Measurements from ENCODE around the gene FAM98C. TPM values are rescaled to one million over a fixed set of nuclear protein-coding genes. Genes with fewer than 3 reads are reported as not detected.
A peak's percentile ranks its signal among the peaks of the same experiment; 100 is the strongest.

The FAM98C gene
- polyA plus RNA-seq, result 10 to 100 TPM; 23.8 to 25.0 TPM

DNA sequence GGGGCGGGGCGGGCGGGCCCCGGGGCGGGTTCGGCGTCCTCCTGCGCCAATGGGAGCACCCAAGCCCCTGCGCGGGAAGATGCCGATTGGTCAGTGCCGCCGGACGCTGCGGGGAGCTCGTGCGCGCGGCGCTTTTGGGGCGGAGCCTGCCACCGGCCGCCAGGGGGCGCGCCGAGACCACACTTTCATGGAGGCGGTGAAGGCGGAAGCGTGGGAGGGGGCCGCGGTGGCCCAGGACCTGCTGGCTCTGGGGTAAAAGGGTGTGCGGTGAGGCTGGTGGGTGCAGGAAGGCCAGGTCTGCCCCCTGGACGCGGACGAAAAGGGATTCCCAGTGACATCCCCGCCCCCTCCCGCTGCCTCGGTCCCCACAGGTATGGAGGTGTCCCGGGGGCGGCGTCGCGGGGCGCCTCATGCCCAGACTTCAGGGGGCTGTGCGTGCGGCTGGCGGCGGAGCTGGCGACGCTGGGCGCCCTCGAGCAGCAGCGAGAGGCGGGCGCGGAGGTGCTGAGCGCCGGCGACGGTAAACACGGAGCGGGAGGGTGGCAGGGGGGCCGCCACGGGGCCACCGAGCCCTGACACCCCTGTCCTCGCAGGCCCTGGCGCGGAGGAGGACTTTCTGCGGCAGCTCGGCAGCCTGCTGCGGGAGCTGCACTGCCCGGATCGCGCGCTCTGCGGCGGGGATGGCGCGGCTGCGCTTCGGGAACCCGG, at the start of gene FAM98C:
TSS of gene FAM98C (plus strand) at position 127 of the 708 bp plus-strand sequence. CDS start at position 188, 61 bp downstream.
- Histone ChIP-seq H3K27me3 (ENCODE audit: control insufficient read depth in 1 of 2, insufficient read depth in 2 of 2, low read length in 2 of 2) (no peaks in the 10 kb centered on the region), H3K9me3 (ENCODE audit: control insufficient read depth in 2 of 2, insufficient read depth in 1 of 2, low read depth in 1 of 2, low read length in 1 of 2) (no peaks in the 10 kb centered on the region), H3K27ac (ENCODE audit: low read depth in 2 of 2, low read length in 1 of 2) (peak within 1 kb of the TSS; percentile 86 to 90), H3K4me1 (ENCODE audit: control insufficient read depth in 2 of 2, insufficient read depth in 2 of 2, low read length in 1 of 2) (peaks cover 0 to 2% of the 10 kb centered on the region in 2 donors), H3K4me3 (ENCODE audit: low read depth in 1 of 2, low read length in 2 of 2) (peak within 1 kb of the TSS; percentile 73 to 99), H3K36me3 (ENCODE audit: control insufficient read depth in 2 of 2, insufficient read depth in 2 of 2, low read length in 1 of 2) (peaks cover 3 to 17% of the 10 kb centered on the region in 2 donors)
- WGBS, 2 donors, result 0 to 1% methylated on average over 60 to 82 of the region's 82 CpGs

DNA sequence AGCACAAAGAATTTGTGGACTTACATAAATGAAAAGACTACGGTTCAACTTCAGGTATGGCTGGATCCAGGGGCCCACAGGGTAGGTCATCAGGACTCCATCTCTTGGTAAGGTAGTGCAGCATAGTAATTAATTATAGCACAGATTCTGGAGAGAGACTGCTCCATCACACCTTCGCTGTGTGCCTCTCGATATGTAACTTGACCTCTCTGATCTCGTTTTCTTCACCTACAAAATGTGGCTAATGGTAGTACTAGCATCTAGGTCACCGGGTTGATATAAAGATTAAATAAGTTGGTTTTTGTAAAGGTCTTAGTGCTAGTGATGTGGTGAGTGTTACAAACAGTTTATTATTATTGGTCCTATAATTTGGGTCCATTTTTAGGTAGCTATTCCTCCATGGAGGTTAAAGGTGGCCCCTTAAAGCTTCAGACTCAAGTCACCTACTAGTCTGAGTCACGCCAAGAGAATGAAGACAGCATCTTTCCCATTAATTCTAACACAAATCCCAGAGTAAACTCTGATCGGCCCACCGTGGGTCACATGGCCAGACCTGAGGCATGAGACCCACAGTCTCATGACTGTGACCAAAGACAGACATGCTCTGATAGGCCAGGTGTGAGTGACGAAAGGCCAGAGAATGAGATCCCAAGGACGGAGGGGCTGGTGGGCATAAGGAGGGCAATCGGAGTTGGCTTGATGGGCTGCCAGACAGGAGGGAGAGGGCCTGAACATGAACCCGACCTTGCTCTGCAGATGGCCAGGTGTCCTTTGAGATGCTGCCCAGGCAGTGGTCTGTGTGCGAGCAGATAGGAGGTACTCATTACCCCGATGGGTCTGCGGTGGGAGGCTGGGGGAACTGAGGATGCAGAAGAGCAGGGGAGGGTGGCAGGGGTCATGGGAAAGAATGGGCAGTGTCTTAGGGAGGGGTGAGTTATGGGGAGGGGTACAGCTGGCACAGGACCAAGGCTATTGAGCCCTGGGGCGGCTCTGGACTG, 46.9 kb upstream of the FAM98C start:
- WGBS, 2 donors, result 68 to 70% methylated on average over 16 of the region's 16 CpGs
- no peak overlapping the region for H3K27ac ChIP-seq (ENCODE audit: low read depth in 2 of 2, low read length in 1 of 2)
- H3K4me3 ChIP-seq (ENCODE audit: low read depth in 1 of 2, low read length in 2 of 2), result no peak overlapping the region
- no peaks in the 10 kb centered on the region for H3K4me1 ChIP-seq (ENCODE audit: control insufficient read depth in 2 of 2, insufficient read depth in 2 of 2, low read length in 1 of 2)
- no peaks in the 10 kb centered on the region for H3K9me3 ChIP-seq (ENCODE audit: control insufficient read depth in 2 of 2, insufficient read depth in 1 of 2, low read depth in 1 of 2, low read length in 1 of 2)
- H3K36me3 ChIP-seq (ENCODE audit: control insufficient read depth in 2 of 2, insufficient read depth in 2 of 2, low read length in 1 of 2), result no peaks in the 10 kb centered on the region
- no peaks in the 10 kb centered on the region for H3K27me3 ChIP-seq (ENCODE audit: control insufficient read depth in 1 of 2, insufficient read depth in 2 of 2, low read length in 2 of 2)

GRCh38 chr19:38358071-38358470, 44.8 kb upstream of the FAM98C start:
- no peaks in the 10 kb centered on the region for H3K36me3 ChIP-seq (ENCODE audit: control insufficient read depth in 2 of 2, insufficient read depth in 2 of 2, low read length in 1 of 2)
- H3K9me3 ChIP-seq (ENCODE audit: control insufficient read depth in 2 of 2, insufficient read depth in 1 of 2, low read depth in 1 of 2, low read length in 1 of 2), result no peaks in the 10 kb centered on the region
- 43 to 50% methylated on average over 5 of the region's 5 CpGs for WGBS, 2 donors
- H3K27me3 ChIP-seq (ENCODE audit: control insufficient read depth in 1 of 2, insufficient read depth in 2 of 2, low read length in 2 of 2), result no peaks in the 10 kb centered on the region
- peaks cover 3 to 4% of the 10 kb centered on the region in 2 donors for H3K4me1 ChIP-seq (ENCODE audit: control insufficient read depth in 2 of 2, insufficient read depth in 2 of 2, low read length in 1 of 2)
- H3K27ac ChIP-seq (ENCODE audit: low read depth in 2 of 2, low read length in 1 of 2), result no peak overlapping the region
- no peak overlapping the region for H3K4me3 ChIP-seq (ENCODE audit: low read depth in 1 of 2, low read length in 2 of 2)

DNA sequence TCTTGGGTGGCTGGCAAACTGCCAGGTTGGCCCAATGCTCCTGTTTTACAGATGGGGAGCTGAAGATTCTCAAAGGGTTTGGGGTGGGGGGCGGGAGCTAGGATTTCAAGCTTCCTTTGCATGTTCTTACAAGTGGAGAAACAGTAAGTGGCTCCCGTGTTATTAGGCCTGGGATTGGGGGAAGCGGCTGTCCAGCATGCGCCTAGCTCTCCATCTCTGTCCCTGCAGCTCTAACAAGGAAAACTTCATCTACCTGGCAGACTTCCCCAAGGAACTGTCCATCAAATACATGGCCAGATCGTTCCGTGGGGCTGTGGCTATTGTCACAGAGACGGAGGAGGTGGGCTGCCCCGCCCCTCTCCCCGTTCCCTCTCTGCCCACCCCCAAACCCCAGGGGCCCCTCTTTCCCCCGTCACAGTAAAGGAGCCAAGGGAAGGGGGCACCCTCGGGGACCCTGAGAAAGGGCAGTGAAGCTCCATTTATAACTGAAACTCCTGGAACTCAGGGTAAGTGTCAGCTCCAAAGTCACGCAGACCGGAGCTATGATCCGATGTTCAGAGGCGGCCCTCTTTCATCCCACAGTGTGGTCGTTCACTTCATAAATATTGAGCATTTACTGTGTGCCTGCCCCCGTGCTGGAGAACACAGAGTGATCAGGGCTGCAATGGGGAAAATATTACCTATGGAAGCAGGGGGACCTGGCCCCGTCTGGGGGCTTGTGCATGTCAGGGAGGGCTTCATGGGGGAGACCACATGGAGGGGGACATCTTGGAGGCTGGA, 43.5 kb upstream of the FAM98C start:
- 47 to 48% methylated on average over 18 of the region's 18 CpGs for WGBS, 2 donors
- Histone ChIP-seq H3K27me3 (ENCODE audit: control insufficient read depth in 1 of 2, insufficient read depth in 2 of 2, low read length in 2 of 2) (no peaks in the 10 kb centered on the region), H3K4me3 (ENCODE audit: low read depth in 1 of 2, low read length in 2 of 2) (no peak overlapping the region), H3K36me3 (ENCODE audit: control insufficient read depth in 2 of 2, insufficient read depth in 2 of 2, low read length in 1 of 2) (no peaks in the 10 kb centered on the region), H3K4me1 (ENCODE audit: control insufficient read depth in 2 of 2, insufficient read depth in 2 of 2, low read length in 1 of 2) (peaks cover 3 to 4% of the 10 kb centered on the region in 2 donors), H3K9me3 (ENCODE audit: control insufficient read depth in 2 of 2, insufficient read depth in 1 of 2, low read depth in 1 of 2, low read length in 1 of 2) (no peaks in the 10 kb centered on the region), H3K27ac (ENCODE audit: low read depth in 2 of 2, low read length in 1 of 2) (no peak overlapping the region)

GRCh38 chr19:38360351-38360750, 42.5 kb upstream of the FAM98C start:
- Histone ChIP-seq H3K27me3 (ENCODE audit: control insufficient read depth in 1 of 2, insufficient read depth in 2 of 2, low read length in 2 of 2) (no peaks in the 10 kb centered on the region), H3K4me1 (ENCODE audit: control insufficient read depth in 2 of 2, insufficient read depth in 2 of 2, low read length in 1 of 2) (peaks cover 3 to 4% of the 10 kb centered on the region in 2 donors), H3K27ac (ENCODE audit: low read depth in 2 of 2, low read length in 1 of 2) (no peak overlapping the region), H3K36me3 (ENCODE audit: control insufficient read depth in 2 of 2, insufficient read depth in 2 of 2, low read length in 1 of 2) (no peaks in the 10 kb centered on the region), H3K9me3 (ENCODE audit: control insufficient read depth in 2 of 2, insufficient read depth in 1 of 2, low read depth in 1 of 2, low read length in 1 of 2) (no peaks in the 10 kb centered on the region), H3K4me3 (ENCODE audit: low read depth in 1 of 2, low read length in 2 of 2) (no peak overlapping the region)
- 79% methylated on average over 9 of the region's 9 CpGs for WGBS, 2 donors

DNA sequence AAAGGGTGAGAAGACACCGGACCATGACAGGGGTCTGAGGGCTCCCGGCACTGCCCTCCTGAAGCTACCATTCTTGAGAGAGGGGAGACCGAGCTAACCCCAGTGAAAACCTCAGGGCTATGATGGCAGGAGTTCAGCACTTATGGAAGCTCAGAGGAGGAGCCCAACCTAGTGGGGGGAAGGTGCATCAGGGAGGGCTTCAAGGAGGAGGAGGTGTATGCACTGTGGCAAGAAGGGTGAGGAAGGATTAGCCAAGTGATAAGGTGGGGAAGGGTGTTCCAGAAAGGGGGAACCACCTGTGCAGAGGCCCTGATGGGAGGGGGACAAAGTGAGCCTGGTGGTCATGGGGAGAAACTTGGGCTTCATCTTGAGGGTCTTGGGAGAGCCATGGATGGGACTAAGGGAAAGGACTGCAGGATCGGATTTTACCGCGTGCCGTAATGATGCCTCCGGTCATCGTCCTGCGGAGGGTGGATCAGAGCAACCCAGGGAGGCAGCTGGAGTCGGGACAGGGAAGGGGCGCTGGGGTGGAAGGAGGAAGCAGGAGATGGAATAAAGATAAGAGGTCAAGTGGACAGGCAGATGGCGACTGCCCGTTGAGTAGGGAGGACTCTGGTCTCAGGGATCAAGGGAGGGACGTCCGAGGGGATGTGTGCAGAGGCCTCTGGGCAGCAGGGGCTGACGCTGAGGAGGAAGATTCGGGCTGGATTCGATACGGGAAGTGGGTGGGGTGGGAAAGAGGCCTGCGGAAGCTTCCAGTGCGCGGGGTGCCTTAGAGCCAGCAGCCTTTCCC, 41.9 kb upstream of the FAM98C start:
- H3K4me1 ChIP-seq (ENCODE audit: control insufficient read depth in 2 of 2, insufficient read depth in 2 of 2, low read length in 1 of 2), result peaks cover 3 to 4% of the 10 kb centered on the region in 2 donors
- H3K36me3 ChIP-seq (ENCODE audit: control insufficient read depth in 2 of 2, insufficient read depth in 2 of 2, low read length in 1 of 2), result no peaks in the 10 kb centered on the region
- H3K27me3 ChIP-seq (ENCODE audit: control insufficient read depth in 1 of 2, insufficient read depth in 2 of 2, low read length in 2 of 2), result no peaks in the 10 kb centered on the region
- no peaks in the 10 kb centered on the region for H3K9me3 ChIP-seq (ENCODE audit: control insufficient read depth in 2 of 2, insufficient read depth in 1 of 2, low read depth in 1 of 2, low read length in 1 of 2)
- peak overlapping the region; percentile 54 to 57 for H3K4me3 ChIP-seq (ENCODE audit: low read depth in 1 of 2, low read length in 2 of 2)
- H3K27ac ChIP-seq (ENCODE audit: low read depth in 2 of 2, low read length in 1 of 2), result no peak overlapping the region
- whole genome bisulfite sequencing, 2 donors, result 21 to 25% methylated on average over 21 to 23 of the region's 23 CpGs

GRCh38 chr19:38361633-38362075, 41.2 kb upstream of the FAM98C start:
- peak overlapping the region; percentile 54 to 57 for H3K4me3 ChIP-seq (ENCODE audit: low read depth in 1 of 2, low read length in 2 of 2)
- WGBS, 2 donors, result 0 to 1% methylated on average over 37 of the region's 37 CpGs
- peak overlapping the region in 1 of 2 donors; percentile 59 for H3K27ac ChIP-seq (ENCODE audit: low read depth in 2 of 2, low read length in 1 of 2)
- no peaks in the 10 kb centered on the region for H3K27me3 ChIP-seq (ENCODE audit: control insufficient read depth in 1 of 2, insufficient read depth in 2 of 2, low read length in 2 of 2)
- H3K4me1 ChIP-seq (ENCODE audit: control insufficient read depth in 2 of 2, insufficient read depth in 2 of 2, low read length in 1 of 2), result peaks cover 3 to 4% of the 10 kb centered on the region in 2 donors
- H3K9me3 ChIP-seq (ENCODE audit: control insufficient read depth in 2 of 2, insufficient read depth in 1 of 2, low read depth in 1 of 2, low read length in 1 of 2), result no peaks in the 10 kb centered on the region
- no peaks in the 10 kb centered on the region for H3K36me3 ChIP-seq (ENCODE audit: control insufficient read depth in 2 of 2, insufficient read depth in 2 of 2, low read length in 1 of 2)

DNA sequence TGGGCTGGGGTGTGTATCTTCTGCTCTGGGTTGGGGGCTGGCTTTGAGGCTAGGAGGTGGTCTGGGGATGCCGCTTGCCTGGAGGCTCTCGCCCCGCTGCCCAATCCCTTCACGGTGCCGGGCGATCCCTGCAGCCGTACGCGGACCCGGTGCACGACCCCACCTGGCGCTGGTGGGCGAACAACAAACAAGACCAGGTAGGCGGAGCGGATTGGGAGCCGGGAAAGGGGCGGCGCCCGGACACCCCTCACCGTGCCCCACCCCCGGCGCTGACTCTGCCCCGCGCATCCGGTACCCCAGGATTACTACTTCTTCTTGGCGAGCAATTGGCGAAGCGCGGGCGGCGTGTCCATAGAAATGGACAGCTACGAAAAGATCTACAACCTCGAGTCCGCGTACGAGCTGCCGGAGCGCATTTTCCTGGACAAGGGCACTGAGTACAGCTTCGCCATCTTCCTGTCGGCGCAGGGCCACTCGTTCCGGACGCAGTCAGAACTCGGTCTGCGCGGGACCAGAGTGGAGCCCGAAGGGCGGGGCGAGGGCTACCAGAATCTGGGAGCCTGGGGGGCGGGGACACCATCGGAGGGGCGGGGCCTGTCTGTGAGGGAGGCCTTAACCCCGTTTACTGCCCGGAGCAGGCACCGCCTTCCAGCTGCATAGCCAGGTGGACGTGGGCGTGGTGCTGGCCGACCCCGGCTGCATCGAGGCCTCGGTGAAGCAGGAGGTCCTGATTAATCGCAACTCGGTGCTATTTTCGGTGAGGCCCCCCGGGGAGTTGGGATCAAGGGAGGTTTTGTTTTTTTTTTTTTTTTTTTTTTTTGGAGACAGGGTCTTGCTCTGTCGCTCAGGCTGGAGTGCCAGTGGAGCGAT, 40.6 kb upstream of the FAM98C start:
- Histone ChIP-seq H3K27ac (ENCODE audit: low read depth in 2 of 2, low read length in 1 of 2) (peak overlapping the region; percentile 46 to 72), H3K36me3 (ENCODE audit: control insufficient read depth in 2 of 2, insufficient read depth in 2 of 2, low read length in 1 of 2) (no peaks in the 10 kb centered on the region), H3K4me1 (ENCODE audit: control insufficient read depth in 2 of 2, insufficient read depth in 2 of 2, low read length in 1 of 2) (peaks cover 3 to 4% of the 10 kb centered on the region in 2 donors), H3K27me3 (ENCODE audit: control insufficient read depth in 1 of 2, insufficient read depth in 2 of 2, low read length in 2 of 2) (no peaks in the 10 kb centered on the region), H3K9me3 (ENCODE audit: control insufficient read depth in 2 of 2, insufficient read depth in 1 of 2, low read depth in 1 of 2, low read length in 1 of 2) (no peaks in the 10 kb centered on the region), H3K4me3 (ENCODE audit: low read depth in 1 of 2, low read length in 2 of 2) (peak overlapping the region; percentile 54 to 57)
- WGBS, 2 donors, result 1 to 2% methylated on average over 65 to 68 of the region's 68 CpGs

Measured in esophagus (tissue), 2 donors.